ENCODE measurements around the gene ARL15. TPM values are rescaled to one million over a fixed set of nuclear protein-coding genes. Genes with fewer than 3 reads are reported as not detected.

ARL15 gene
- total RNA-seq, 2 experiments from 2014 or later: 13.5 to 13.8 TPM

GRCh38 chr5:54217826-54218503 is 92.4 kb downstream of the ARL15 start:
- no peaks in the 10 kb centered on the region for H3K9me3 Mint-ChIP-seq
- ChIA-PET CTCF (interaction anchor here (1.0 to 1.1 kb wide), 2 partner anchors 11 to 17 kb away, joined by 3 to 4 read pairs; no protein-coding TSS in a partner anchor), POLR2A (no interaction called here)
- no peak overlapping the region for H3K27ac Mint-ChIP-seq
- H3K4me3 Mint-ChIP-seq: no peak overlapping the region
- peaks cover 1% of the 10 kb centered on the region for H3K4me1 Mint-ChIP-seq
- no peak for DNase-seq
- no peaks in the 10 kb centered on the region for H3K36me3 Mint-ChIP-seq (ENCODE audit: low read depth)
- no peaks in the 10 kb centered on the region for H3K27me3 Mint-ChIP-seq

- CTCF ChIA-PET: no interaction called here
Observed at GRCh38 chr5:54215233-54215736, 95.1 kb downstream of the ARL15 start.

GRCh38 chr5:54214722-54215121 is 95.7 kb downstream of the ARL15 start:
- Mint-ChIP-seq H3K4me3 (no peak overlapping the region), H3K9me3 (no peaks in the 10 kb centered on the region), H3K27me3 (no peaks in the 10 kb centered on the region), H3K27ac (no peak overlapping the region), H3K36me3 (ENCODE audit: low read depth) (no peaks in the 10 kb centered on the region), H3K4me1 (peaks cover 1% of the 10 kb centered on the region)
- DNase-seq: no peak
- CTCF ChIA-PET: interaction anchor here (1.7 kb wide), 1 partner anchor 14 kb away, joined by 5 read pairs; no protein-coding TSS in a partner anchor
- POLR2A ChIA-PET: no interaction called here

More at GRCh38 chr5:54215233-54215736, 95.1 kb downstream of the ARL15 start:
- Mint-ChIP-seq H3K4me3 (no peak overlapping the region), H3K9me3 (no peaks in the 10 kb centered on the region), H3K36me3 (ENCODE audit: low read depth) (no peaks in the 10 kb centered on the region), H3K27me3 (no peaks in the 10 kb centered on the region), H3K4me1 (peaks cover 1% of the 10 kb centered on the region), H3K27ac (no peak overlapping the region)
- POLR2A ChIA-PET: no interaction called here
- DNase-seq: no peak

- no peaks in the 10 kb centered on the region for H3K36me3 Mint-ChIP-seq (ENCODE audit: low read depth)
- H3K4me1 Mint-ChIP-seq: peaks cover 1% of the 10 kb centered on the region
- ChIA-PET CTCF (interaction anchor here (0.6 to 1.0 kb wide), 2 partner anchors 17 to 76 kb away, joined by 3 read pairs; no protein-coding TSS in a partner anchor), POLR2A (no interaction called here)
- H3K9me3 Mint-ChIP-seq: no peaks in the 10 kb centered on the region
- H3K4me3 Mint-ChIP-seq: no peak overlapping the region
- no peak overlapping the region for H3K27ac Mint-ChIP-seq
- no peaks in the 10 kb centered on the region for H3K27me3 Mint-ChIP-seq
- no peak for DNase-seq
Observed at GRCh38 chr5:54212331-54212730, 98.0 kb downstream of the ARL15 start.

DNA sequence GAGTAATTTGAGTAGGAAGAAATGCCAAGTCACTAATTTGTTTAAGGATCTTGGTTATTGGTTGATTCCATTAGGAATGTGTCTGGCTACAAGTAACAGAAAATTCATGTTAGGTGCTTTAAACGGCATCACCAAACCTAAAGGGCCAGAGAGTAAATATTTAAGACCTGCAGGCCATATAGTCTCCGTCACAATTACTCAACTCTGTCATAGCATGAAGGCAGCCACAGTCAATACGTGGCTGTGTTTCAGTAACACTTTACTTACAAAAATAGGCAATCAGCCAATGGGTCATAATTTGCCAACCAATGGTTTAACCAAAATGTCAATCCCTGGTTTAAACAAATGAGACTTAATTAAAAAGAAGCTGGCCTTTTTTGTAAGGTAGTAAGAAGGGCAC is 98.5 kb downstream of the ARL15 start:
- POLR2A ChIA-PET: no interaction called here
- no peak for DNase-seq
- no peaks in the 10 kb centered on the region for H3K27me3 Mint-ChIP-seq
- no peaks in the 10 kb centered on the region for H3K36me3 Mint-ChIP-seq (ENCODE audit: low read depth)
- H3K4me1 Mint-ChIP-seq: peaks cover 1% of the 10 kb centered on the region
- CTCF ChIA-PET: interaction anchor here (0.6 to 1.0 kb wide), 2 partner anchors 17 to 75 kb away, joined by 3 read pairs; no protein-coding TSS in a partner anchor
- no peak overlapping the region for H3K4me3 Mint-ChIP-seq
- H3K9me3 Mint-ChIP-seq: no peaks in the 10 kb centered on the region
- no peak overlapping the region for H3K27ac Mint-ChIP-seq

GRCh38 chr5:54207566-54207965 is 102.8 kb downstream of the ARL15 start:
- Mint-ChIP-seq H3K9me3 (no peaks in the 10 kb centered on the region), H3K36me3 (ENCODE audit: low read depth) (no peaks in the 10 kb centered on the region), H3K4me3 (no peak overlapping the region), H3K4me1 (no peaks in the 10 kb centered on the region), H3K27ac (no peak overlapping the region), H3K27me3 (no peaks in the 10 kb centered on the region)
- CTCF ChIA-PET: interaction anchor here (0.6 kb wide), 1 partner anchor 202 kb away, joined by 3 read pairs; no protein-coding TSS in a partner anchor
- POLR2A ChIA-PET: no interaction called here
- no peak for DNase-seq

GRCh38 chr5:54206580-54207229 is 103.7 kb downstream of the ARL15 start:
- Mint-ChIP-seq H3K9me3 (no peaks in the 10 kb centered on the region), H3K27me3 (no peaks in the 10 kb centered on the region), H3K4me3 (no peak overlapping the region), H3K27ac (no peak overlapping the region), H3K4me1 (no peaks in the 10 kb centered on the region), H3K36me3 (ENCODE audit: low read depth) (no peaks in the 10 kb centered on the region)
- DNase-seq: no peak
- CTCF ChIA-PET: no interaction called here
- POLR2A ChIA-PET: no interaction called here

DNA sequence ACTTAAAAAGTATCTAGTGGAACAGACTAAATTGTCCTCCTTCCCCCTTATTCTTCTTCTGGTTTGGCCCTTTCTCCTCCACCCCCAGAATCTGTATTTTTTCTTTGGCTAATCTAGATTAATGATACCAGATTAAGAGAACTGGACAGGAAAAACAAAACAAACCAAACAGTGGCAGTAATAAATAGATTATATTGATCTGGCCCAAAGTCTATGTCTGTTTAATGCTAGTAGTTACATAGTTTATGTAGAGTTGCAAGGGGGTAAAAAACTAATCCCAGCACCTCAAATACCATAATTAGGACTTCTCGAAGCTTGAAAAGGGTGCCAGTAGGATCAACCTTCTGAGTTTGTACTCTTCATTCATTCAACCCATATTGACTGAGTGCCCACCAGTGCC is 104.5 kb downstream of the ARL15 start:
- Mint-ChIP-seq H3K9me3 (peaks cover 5% of the 10 kb centered on the region), H3K27ac (no peak overlapping the region), H3K4me3 (no peak overlapping the region), H3K36me3 (ENCODE audit: low read depth) (no peaks in the 10 kb centered on the region), H3K27me3 (no peaks in the 10 kb centered on the region), H3K4me1 (no peaks in the 10 kb centered on the region)
- no peak for DNase-seq
- POLR2A ChIA-PET: no interaction called here
- CTCF ChIA-PET: no interaction called here

DNA sequence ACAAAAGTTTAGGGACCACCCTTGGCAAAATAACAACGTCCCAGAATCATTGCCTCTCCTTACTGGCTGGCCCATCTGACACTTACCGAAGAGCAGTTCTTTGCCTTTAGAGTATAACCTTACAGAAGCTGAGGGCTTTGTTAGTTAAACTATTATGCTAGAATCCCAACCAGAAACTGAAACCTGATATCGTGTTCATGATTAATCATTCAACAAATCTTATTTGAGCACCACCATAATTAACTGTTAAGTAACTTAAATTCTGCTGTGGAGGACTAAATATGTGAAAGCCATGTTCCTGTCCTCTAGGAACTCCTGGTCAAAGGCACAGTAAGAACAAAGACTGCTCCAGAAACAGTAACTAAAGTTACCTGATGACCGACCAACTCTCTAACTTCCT is 104.9 kb downstream of the ARL15 start:
- ChIA-PET CTCF (no interaction called here), POLR2A (no interaction called here)
- peaks cover 6% of the 10 kb centered on the region for H3K9me3 Mint-ChIP-seq
- H3K27ac Mint-ChIP-seq: no peak overlapping the region
- no peak for DNase-seq
- H3K4me1 Mint-ChIP-seq: no peaks in the 10 kb centered on the region
- H3K4me3 Mint-ChIP-seq: no peak overlapping the region
- no peaks in the 10 kb centered on the region for H3K36me3 Mint-ChIP-seq (ENCODE audit: low read depth)
- H3K27me3 Mint-ChIP-seq: no peaks in the 10 kb centered on the region

GRCh38 chr5:54197018-54197417 is 113.4 kb downstream of the ARL15 start:
- ChIA-PET POLR2A (no interaction called here), CTCF (no interaction called here)
- no peaks in the 10 kb centered on the region for H3K27me3 Mint-ChIP-seq

GRCh38 chr5:54195701-54196100 is 114.7 kb downstream of the ARL15 start:
- Mint-ChIP-seq H3K27ac (no peak overlapping the region), H3K9me3 (no peaks in the 10 kb centered on the region), H3K27me3 (no peaks in the 10 kb centered on the region), H3K4me1 (no peaks in the 10 kb centered on the region), H3K36me3 (ENCODE audit: low read depth) (no peaks in the 10 kb centered on the region), H3K4me3 (no peak overlapping the region)
- ChIA-PET POLR2A (no interaction called here), CTCF (interaction anchor here (0.8 kb wide), 1 partner anchor 13 kb away, joined by 3 read pairs; no protein-coding TSS in a partner anchor)
- no peak for DNase-seq

More at GRCh38 chr5:54197018-54197417, 113.4 kb downstream of the ARL15 start:
- Mint-ChIP-seq H3K27ac (no peak overlapping the region), H3K4me1 (no peaks in the 10 kb centered on the region), H3K9me3 (peaks cover 6% of the 10 kb centered on the region), H3K36me3 (ENCODE audit: low read depth) (no peaks in the 10 kb centered on the region), H3K4me3 (no peak overlapping the region)
- no peak for DNase-seq

GRCh38 chr5:54194318-54194717 is 116.1 kb downstream of the ARL15 start:
- H3K9me3 Mint-ChIP-seq: no peaks in the 10 kb centered on the region
- CTCF ChIA-PET: no interaction called here
- no peak overlapping the region for H3K4me3 Mint-ChIP-seq
- POLR2A ChIA-PET: no interaction called here
- no peak for DNase-seq
- no peaks in the 10 kb centered on the region for H3K4me1 Mint-ChIP-seq
- H3K36me3 Mint-ChIP-seq (ENCODE audit: low read depth): no peaks in the 10 kb centered on the region
- H3K27me3 Mint-ChIP-seq: no peaks in the 10 kb centered on the region
- no peak overlapping the region for H3K27ac Mint-ChIP-seq

GRCh38 chr5:54187694-54188093 is 122.7 kb downstream of the ARL15 start:
- Mint-ChIP-seq H3K27ac (no peak overlapping the region), H3K36me3 (ENCODE audit: low read depth) (no peaks in the 10 kb centered on the region), H3K27me3 (no peaks in the 10 kb centered on the region), H3K4me3 (no peak overlapping the region), H3K4me1 (no peaks in the 10 kb centered on the region), H3K9me3 (peaks cover 6% of the 10 kb centered on the region)
- POLR2A ChIA-PET: no interaction called here
- DNase-seq: no peak
- CTCF ChIA-PET: no interaction called here

All from activated CD4-positive, alpha-beta memory T cell treated with anti-CD3 and anti-CD28 coated beads, Interleukin-2, amount 10 ng/mL, durations not matched to agents 7 days and 5 days (primary cell).